GM23248 (cell line): ENCODE measurements around the gene ADAM12. TPM values are rescaled to one million over a fixed set of nuclear protein-coding genes. Genes with fewer than 3 reads are reported as not detected.

Experiments
- DNase-seq: peaks from one replicate; pipeline ENCODE4 v3.0.0-alpha.2; 2015
- H2AFZ ChIP-seq: fragments of 200-600 bp; sonication (generic); 2 replicates; pipeline ENCODE4 v1.6.1; 2016; ENCODE audit warnings: antibody characterized with exemption
- H3F3A ChIP-seq: fragments of 200-600 bp; sonication (generic); 2 replicates; pipeline ENCODE4 v1.6.1; 2016; ENCODE audit warnings: mild to moderate bottlenecking, antibody characterized with exemption, mixed run types; ENCODE audit not compliant: insufficient read depth
- H3K27ac ChIP-seq: fragments of 200-600 bp; sonication (generic); 2 replicates; pipeline ENCODE4 v1.5.1; 2016; ENCODE audit warnings: mild to moderate bottlenecking
- H3K27me3 ChIP-seq: fragments of 200-600 bp; sonication (generic); replicated peaks from 2 replicates; pipeline ENCODE4 v1.6.1; 2016; ENCODE audit warnings: mild to moderate bottlenecking; ENCODE audit not compliant: insufficient read depth
- H3K36me3 ChIP-seq: fragments of 200-600 bp; sonication (generic); 2 replicates; pipeline ENCODE4 v1.6.1; 2016; ENCODE audit warnings: low read depth, mild to moderate bottlenecking
- H3K4me1 ChIP-seq: fragments of 200-600 bp; sonication (generic); 2 replicates; pipeline ENCODE4 v1.6.1; 2016; ENCODE audit warnings: mild to moderate bottlenecking; ENCODE audit not compliant: insufficient read depth
- H3K4me2 ChIP-seq: fragments of 200-600 bp; sonication (generic); one replicate; pipeline ENCODE4 v1.6.1; 2016; ENCODE audit warnings: mild to moderate bottlenecking; ENCODE audit not compliant: unreplicated experiment
- H3K4me3 ChIP-seq: fragments of 200-600 bp; sonication (generic); 2 replicates; pipeline ENCODE4 v1.5.1; 2016; ENCODE audit warnings: mild to moderate bottlenecking
- H3K79me2 ChIP-seq: fragments of 200-600 bp; sonication (generic); 2 replicates; pipeline ENCODE4 v1.6.1; 2016; ENCODE audit warnings: mild to moderate bottlenecking; ENCODE audit not compliant: insufficient read depth
- H3K9ac ChIP-seq: fragments of 200-600 bp; sonication (generic); 2 replicates; pipeline ENCODE4 v1.6.1; 2016; ENCODE audit warnings: mild to moderate bottlenecking
- H3K9me2 ChIP-seq: fragments of 200-600 bp; sonication (generic); 2 replicates; pipeline ENCODE4 v1.6.1; 2016; ENCODE audit warnings: mixed run types, mild to moderate bottlenecking, moderate library complexity; ENCODE audit not compliant: insufficient read depth
- H3K9me3 ChIP-seq: fragments of 200-600 bp; sonication (generic); one replicate; pipeline ENCODE4 v1.6.1; 2017; ENCODE audit warnings: low read depth
- H4K20me1 ChIP-seq: fragments of 200-600 bp; sonication (generic); 2 replicates; pipeline ENCODE4 v1.6.0; 2016; ENCODE audit not compliant: insufficient read depth
- EZH2 ChIP-seq: fragments of 200-600 bp; sonication (generic); IDR thresholded peaks from 2 replicates; pipeline ENCODE4 v1.6.1; 2018; ENCODE audit warnings: antibody characterized with exemption, mild to moderate bottlenecking; ENCODE audit not compliant: insufficient read depth, poor library complexity, severe bottlenecking
- EZH2phosphoT487 ChIP-seq: fragments of 200-600 bp; sonication (generic); IDR thresholded peaks from 2 replicates; pipeline ENCODE4 v1.6.1; 2018; ENCODE audit warnings: antibody characterized with exemption, moderate library complexity, mild to moderate bottlenecking, low read depth; ENCODE audit not compliant: insufficient read depth
- WGBS, 2 experiments: methylation state at CpG; one replicate each; pipeline ENCODE4 v1.1.6; 2015 to 2017; ENCODE audit warnings: low lambda C conversion rate in 2 of 2, low coverage in 1 of 2; ENCODE audit errors: missing lambda C conversion rate in 2 of 2; 5-methylcytosine and 5-hydroxymethylcytosine counted together
- in situ Hi-C: fragments of 300-500 bp; cut with MboI; formaldehyde crosslinking; loops from 2 replicates; pipeline ENCODE4 v1.15.0; 2020
- polyA plus RNA-seq: library from polyadenylated mRNA; unstranded; fragments of >200 nt; fragmentation: Nextera tagmentation; extraction: Ambion mirVana; gene quantifications from 2 replicates; pipeline ENCODE4 v1.2.1, GENCODE V29; 2016
- total RNA-seq: library from RNA; depleted of rRNA; stranded (reverse); fragments of >200 nt; shearing (Covaris generic); gene quantifications from 2 replicates; pipeline ENCODE4 v1.2.3, GENCODE V29; 2014

ADAM12 gene
- total and polyA plus RNA-seq, 2 experiments from 2014 or later = 58.4 to 127 TPM

DNA sequence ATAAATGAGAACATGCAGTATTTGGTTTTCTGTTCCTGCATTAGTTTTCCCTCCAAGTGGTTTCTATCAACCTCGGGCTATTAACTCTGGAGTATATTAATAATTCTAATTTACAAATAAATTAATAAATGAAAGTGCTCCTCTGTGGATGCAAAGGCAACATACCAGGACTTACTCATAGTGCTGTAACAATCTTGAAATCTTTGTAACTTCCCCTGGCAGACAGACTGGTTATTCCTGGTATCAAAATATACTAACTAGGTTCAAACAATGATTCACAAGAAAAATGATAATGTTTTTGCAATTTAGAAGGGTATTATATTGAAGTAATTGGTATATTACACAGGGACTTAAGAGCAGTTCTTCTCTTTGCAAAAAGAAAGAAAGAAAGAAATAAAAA, 314.7 kb downstream of the ADAM12 start:
- Histone ChIP-seq H3K9ac (peak overlapping the region; percentile 42; the same call in 1 of the 2 replicates), H3K9me3 (no peaks in the 10 kb centered on the region), H3K79me2 (no peaks in the 10 kb centered on the region), H3K4me2 (peak overlapping the region; percentile 50), H4K20me1 (no peaks in the 10 kb centered on the region), H3K27ac (peak overlapping the region; percentile 61), H3K36me3 (peaks cover 5% of the 10 kb centered on the region; the same call in 1 of the 2 replicates), H3K4me3 (no peak overlapping the region), H3K4me1 (peaks cover 16% of the 10 kb centered on the region), H3F3A (peaks cover 9% of the 10 kb centered on the region; the same call in 1 of the 2 replicates), H3K9me2 (no peaks in the 10 kb centered on the region), H2AFZ (no peak overlapping the region), H3K27me3 (no peaks in the 10 kb centered on the region)
- DNase-seq = peak; percentile 64
- in situ Hi-C loops = no loop called here
- 44 to 51% methylated on average over 1 of the region's 1 CpG for WGBS, 2 experiments
- no peak for TF ChIP-seq EZH2
- no peak for TF ChIP-seq EZH2phosphoT487

DNA sequence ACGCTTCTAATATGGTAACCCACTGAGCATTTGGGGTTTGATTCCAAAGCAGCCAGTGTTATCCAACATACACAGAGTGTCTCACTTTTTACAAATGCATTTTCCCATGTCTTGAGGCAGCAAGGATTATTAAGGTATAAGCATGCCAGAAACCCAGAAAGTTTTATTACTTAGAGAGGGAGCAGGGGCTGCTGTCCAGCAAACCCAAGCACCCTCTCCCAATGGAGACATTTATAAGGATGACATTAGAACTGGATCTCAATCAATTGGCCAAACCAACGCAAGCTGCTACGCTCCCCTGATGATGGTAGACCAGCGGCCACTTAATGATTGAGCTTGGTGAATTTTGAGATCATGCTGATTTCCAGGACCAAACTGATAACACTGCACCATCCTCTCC, 315.7 kb downstream of the ADAM12 start:
- no peaks in the 10 kb centered on the region for H3K9me2 ChIP-seq
- no peak overlapping the region for H3K4me3 ChIP-seq
- in situ Hi-C loops = no loop called here
- H3K4me1 ChIP-seq = peaks cover 16% of the 10 kb centered on the region
- H3K79me2 ChIP-seq = no peaks in the 10 kb centered on the region
- 98 to 100% methylated on average over 4 of the region's 4 CpGs for WGBS, 2 experiments
- H4K20me1 ChIP-seq = no peaks in the 10 kb centered on the region
- no peaks in the 10 kb centered on the region for H3K9me3 ChIP-seq
- no peak overlapping the region for H2AFZ ChIP-seq
- peaks cover 13% of the 10 kb centered on the region; the same call in 1 of the 2 replicates for H3K36me3 ChIP-seq
- no peak overlapping the region for H3K4me2 ChIP-seq
- H3F3A ChIP-seq = peaks cover 9% of the 10 kb centered on the region; the same call in 1 of the 2 replicates
- no peak for TF ChIP-seq EZH2
- TF ChIP-seq EZH2phosphoT487 = no peak
- no peak overlapping the region for H3K27ac ChIP-seq
- no peak overlapping the region for H3K9ac ChIP-seq
- no peaks in the 10 kb centered on the region for H3K27me3 ChIP-seq
- no peak for DNase-seq

DNA sequence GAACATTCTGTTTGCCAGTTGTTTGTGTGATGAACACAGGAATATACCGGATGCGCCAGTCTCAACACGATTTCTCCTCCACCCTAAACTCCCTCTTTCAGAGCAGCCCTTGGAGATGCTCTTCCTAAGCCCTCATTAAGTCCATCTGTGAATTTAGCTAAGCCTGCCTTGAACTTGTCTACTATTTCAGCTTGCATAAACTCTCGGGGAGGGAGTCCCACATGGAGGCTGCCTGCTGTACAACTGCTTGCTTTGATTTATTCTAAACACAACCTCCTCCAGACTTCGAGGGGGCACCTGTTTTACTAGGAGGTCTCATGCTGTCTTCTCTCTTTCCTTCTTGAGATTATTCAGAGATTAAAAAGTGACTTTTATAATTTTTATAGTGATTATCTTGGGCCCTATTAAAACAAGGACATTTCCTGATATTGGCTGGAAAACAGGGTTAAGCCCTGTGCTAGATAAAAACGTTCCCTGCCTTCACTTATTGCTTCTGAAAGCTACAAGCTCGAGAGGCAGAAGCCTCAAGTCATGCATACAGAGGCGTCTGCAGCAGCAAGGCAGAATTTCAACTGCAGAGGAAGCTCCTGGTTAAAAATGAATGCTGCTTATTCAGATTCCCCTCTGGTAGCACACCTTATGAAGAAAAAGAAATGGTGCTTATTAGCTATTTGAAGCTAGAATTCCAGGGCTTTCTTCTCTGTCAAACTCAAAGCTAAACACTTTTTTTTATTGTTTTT, 317.6 kb downstream of the ADAM12 start:
- H3K4me1 ChIP-seq = peaks cover 20% of the 10 kb centered on the region
- in situ Hi-C loops = no loop called here
- H3K9me2 ChIP-seq = no peaks in the 10 kb centered on the region
- 69 to 84% methylated on average over 8 of the region's 8 CpGs for WGBS, 2 experiments
- no peak overlapping the region for H3K4me3 ChIP-seq
- peaks cover 9% of the 10 kb centered on the region; the same call in 1 of the 2 replicates for H3F3A ChIP-seq
- no peaks in the 10 kb centered on the region for H4K20me1 ChIP-seq
- no peak for TF ChIP-seq EZH2
- TF ChIP-seq EZH2phosphoT487 = no peak
- no peak overlapping the region for H3K27ac ChIP-seq
- H3K9me3 ChIP-seq = no peaks in the 10 kb centered on the region
- no peak overlapping the region for H3K4me2 ChIP-seq
- H3K36me3 ChIP-seq = peaks cover 13% of the 10 kb centered on the region; the same call in 1 of the 2 replicates
- no peak overlapping the region for H2AFZ ChIP-seq
- DNase-seq = no peak
- H3K79me2 ChIP-seq = no peaks in the 10 kb centered on the region
- H3K9ac ChIP-seq = no peak overlapping the region
- H3K27me3 ChIP-seq = no peaks in the 10 kb centered on the region

DNA sequence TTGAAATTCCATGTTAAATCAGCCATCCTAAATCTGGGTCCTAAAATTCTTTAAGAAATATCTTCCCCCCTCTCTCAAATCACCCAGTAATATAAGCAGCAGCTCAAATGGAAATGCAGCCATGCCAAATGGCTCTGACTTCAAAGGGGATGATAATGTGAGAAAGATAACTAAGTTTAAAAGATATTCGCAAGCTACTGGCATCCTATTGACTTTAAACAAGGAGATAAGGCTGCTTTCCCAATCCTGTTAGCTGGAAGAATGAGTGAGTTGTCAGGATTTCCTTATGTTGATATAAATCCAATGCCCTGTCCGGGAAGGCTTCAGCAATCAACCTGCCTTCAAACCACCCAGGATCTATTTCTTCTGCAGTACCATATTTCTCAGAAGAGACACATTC, 320.0 kb downstream of the ADAM12 start:
- WGBS, 2 experiments = 98 to 99% methylated on average over 2 of the region's 2 CpGs
- in situ Hi-C loops = no loop called here
- no peaks in the 10 kb centered on the region for H3K79me2 ChIP-seq

More for the DNA sequence above, 320.0 kb downstream of the ADAM12 start:
- no peak for DNase-seq
- no peaks in the 10 kb centered on the region for H3K9me2 ChIP-seq
- H2AFZ ChIP-seq = no peak overlapping the region
- no peak overlapping the region for H3K4me2 ChIP-seq
- H3K9ac ChIP-seq = no peak overlapping the region
- no peaks in the 10 kb centered on the region for H3K27me3 ChIP-seq
- peaks cover 21% of the 10 kb centered on the region for H3F3A ChIP-seq
- H3K9me3 ChIP-seq = no peaks in the 10 kb centered on the region
- no peak for TF ChIP-seq EZH2
- no peak for TF ChIP-seq EZH2phosphoT487
- H4K20me1 ChIP-seq = no peaks in the 10 kb centered on the region
- H3K27ac ChIP-seq = no peak overlapping the region
- peaks cover 19% of the 10 kb centered on the region for H3K4me1 ChIP-seq
- no peak overlapping the region for H3K4me3 ChIP-seq
- peaks cover 13% of the 10 kb centered on the region; the same call in 1 of the 2 replicates for H3K36me3 ChIP-seq
